Cardiac septum (tissue), 1 donor: ENCODE measurements around the gene PDCD1. TPM values are rescaled to one million over a fixed set of nuclear protein-coding genes. Genes with fewer than 3 reads are reported as not detected.
"Not testable (repeated sequence)": the region's sequence is repeated elsewhere in the genome, so short reads cannot be mapped to it uniquely, and the experiment has no call there.

ENCODE experiments used
- DNase-seq: peaks from one replicate; pipeline ENCODE4 v3.0.0-alpha.2; 2020; ENCODE audit warnings: low spot score
- intact Hi-C: fragments of 100-400 bp; cut with DNase I; formaldehyde crosslinking; loops from one replicate; pipeline ENCODE4 v1.14.0; 2022
- total RNA-seq: library from RNA; stranded (reverse); fragmentation: NEBNext Ultra II Directional; extraction: Animal tissue kit (Norgen Biotek cat#: 25700); gene quantifications from one replicate; pipeline ENCODE4 v1.2.1, GENCODE V29; 2021
- donor health status: DM: no; HTN: no; CAD: no.

The PDCD1 gene
- total RNA-seq, 1 donor from 2014 or later = 2.0 TPM

GRCh38 chr2:241819947-241820624 is 38.6 kb downstream of the PDCD1 start:
- peak; percentile 61 for DNase-seq
- intact Hi-C loops = not testable (repeated sequence)

GRCh38 chr2:241818943-241819270 is 39.8 kb downstream of the PDCD1 start:
- peak; percentile 61 for DNase-seq
- intact Hi-C loops = no loop called here

GRCh38 chr2:241818229-241818942 is 40.3 kb downstream of the PDCD1 start:
- peak; percentile 63 for DNase-seq
- intact Hi-C loops = no loop called here

GRCh38 chr2:241817821-241818215 is 40.9 kb downstream of the PDCD1 start:
- peak; percentile 0 for DNase-seq
- intact Hi-C loops = not testable (repeated sequence)

- peak; percentile 70 for DNase-seq
- intact Hi-C loops = no loop called here
Measured at GRCh38 chr2:241817126-241817820, 41.4 kb downstream of the PDCD1 start.

- intact Hi-C loops = no loop called here
Measured at GRCh38 chr2:241816431-241817121, 42.1 kb downstream of the PDCD1 start.

GRCh38 chr2:241815477-241816430 is 42.9 kb downstream of the PDCD1 start:
- peak; percentile 64 for DNase-seq
- intact Hi-C loops = no loop called here

More at GRCh38 chr2:241816431-241817121, 42.1 kb downstream of the PDCD1 start:
- DNase-seq = peak; percentile 49

- intact Hi-C loops = no loop called here
- peak; percentile 56 for DNase-seq
Measured at GRCh38 chr2:241814643-241815476, 43.8 kb downstream of the PDCD1 start.

GRCh38 chr2:241814393-241814642 is 44.4 kb downstream of the PDCD1 start:
- peak; percentile 22 for DNase-seq
- intact Hi-C loops = no loop called here

GRCh38 chr2:241813644-241814392 is 44.9 kb downstream of the PDCD1 start:
- intact Hi-C loops = no loop called here

GRCh38 chr2:241812730-241813643 is 45.7 kb downstream of the PDCD1 start:
- intact Hi-C loops = no loop called here
- DNase-seq = peak; percentile 60

More at GRCh38 chr2:241813644-241814392, 44.9 kb downstream of the PDCD1 start:
- peak; percentile 67 for DNase-seq

- intact Hi-C loops = no loop called here
- peak; percentile 64 for DNase-seq
Measured at GRCh38 chr2:241811952-241812729, 46.6 kb downstream of the PDCD1 start.

- intact Hi-C loops = no loop called here
- peak; percentile 82 for DNase-seq
Measured at GRCh38 chr2:241811201-241811951, 47.3 kb downstream of the PDCD1 start.

- intact Hi-C loops = loop anchor here (1.0 kb wide), 1 partner anchor 48 kb away; the partner anchor contains the start of gene PDCD1
- DNase-seq = peak; percentile 79
Measured at GRCh38 chr2:241810307-241811200, 48.1 kb downstream of the PDCD1 start.
